ENCODE results near the gene CASD1. TPM values are rescaled to one million over a fixed set of nuclear protein-coding genes. Genes with fewer than 3 reads are reported as not detected.

Gene CASD1
- total RNA-seq, 1 donor from 2014 or later = 11.0 TPM

DNA sequence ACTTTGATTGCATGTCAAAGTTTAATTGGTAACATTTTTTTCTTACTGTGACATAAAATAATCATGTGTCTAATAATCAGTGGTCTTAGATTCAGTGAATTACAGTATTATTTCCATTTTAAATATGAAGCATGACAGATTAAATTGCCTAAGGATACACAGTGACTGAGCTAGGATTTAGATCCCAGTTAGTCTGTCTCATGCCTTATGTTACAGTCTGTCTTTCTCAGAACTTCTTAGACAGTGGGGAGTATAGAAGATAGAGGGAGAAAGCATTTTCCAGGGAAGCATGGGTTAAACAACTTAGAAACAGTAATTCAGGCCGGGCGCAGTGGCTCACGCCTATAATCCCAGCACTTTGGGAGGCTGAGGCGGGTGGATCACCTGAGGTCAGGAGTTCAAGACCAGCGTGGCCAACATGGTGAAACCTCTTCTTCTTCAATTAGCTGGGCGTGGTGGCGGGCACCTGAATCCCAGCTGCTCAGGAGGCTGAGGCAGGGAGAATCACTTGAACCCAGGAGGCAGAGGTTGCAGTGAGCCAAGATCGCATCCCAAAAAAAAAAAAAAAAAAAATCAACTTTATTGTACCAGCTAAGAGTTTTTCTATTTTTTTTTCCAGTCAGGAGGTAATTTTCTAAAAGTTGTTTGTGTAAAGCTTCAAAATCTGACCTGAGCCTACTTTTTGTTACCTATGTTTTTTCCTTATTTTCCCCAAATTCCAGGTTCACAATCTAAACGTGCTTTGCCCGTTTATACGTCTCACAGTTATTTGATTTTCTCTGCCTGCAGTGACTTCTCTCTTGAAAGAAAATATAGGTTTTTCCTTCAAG lies 3.3 kb downstream of the CASD1 start:
- DNase-seq (ENCODE audit: low read depth, low spot score) = no peak

DNA sequence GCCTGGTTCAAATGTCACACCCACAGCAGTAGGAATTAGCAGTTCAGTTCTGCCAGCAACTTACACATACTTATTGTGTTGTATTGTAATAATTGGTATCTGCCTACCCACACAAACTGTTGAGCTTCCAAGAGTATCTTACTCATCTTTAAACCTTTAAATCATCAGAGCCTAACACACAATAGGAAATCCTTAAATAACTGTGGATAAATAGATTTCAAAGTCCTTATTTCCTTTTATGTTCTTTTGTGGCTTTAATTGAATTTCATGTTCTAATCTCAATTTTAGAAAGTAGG lies 3.9 kb downstream of the CASD1 start:
- DNase-seq (ENCODE audit: low read depth, low spot score) = no peak

DNA sequence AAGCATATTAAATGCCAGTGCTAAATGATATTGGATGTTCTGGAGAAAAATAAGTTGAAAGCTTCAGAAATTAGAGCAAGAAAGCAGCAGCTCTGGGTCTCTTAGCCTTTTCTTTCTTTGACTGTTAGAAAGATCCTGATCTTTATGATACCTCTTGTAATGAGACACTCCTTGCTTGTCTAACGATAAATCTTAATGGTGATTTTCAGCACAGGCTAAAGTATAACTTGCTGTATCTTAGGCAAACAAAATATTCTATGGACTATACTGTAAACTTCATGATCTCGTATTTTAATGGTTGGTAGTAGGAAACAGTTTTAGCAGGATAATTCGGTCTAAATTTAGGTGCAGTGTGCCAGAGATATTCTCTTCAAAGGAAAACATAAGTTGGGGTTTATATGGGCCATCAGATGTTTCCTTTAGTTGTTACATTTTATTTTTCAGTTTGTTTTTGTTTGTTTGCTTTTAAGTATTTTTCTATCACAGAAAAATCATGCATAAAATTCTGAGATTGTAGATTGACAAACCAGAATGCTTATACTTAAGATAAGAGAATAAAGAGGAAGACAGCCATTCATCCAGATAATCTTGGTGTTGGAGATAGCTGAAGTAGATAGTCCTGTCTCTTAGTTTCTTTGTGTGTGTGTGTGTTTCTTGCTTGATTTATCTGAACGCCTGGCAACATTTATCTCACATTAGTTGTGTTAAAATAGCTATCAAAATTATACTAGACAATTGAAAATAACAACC lies 4.7 kb downstream of the CASD1 start:
- no peak for DNase-seq (ENCODE audit: low read depth, low spot score)

- DNase-seq (ENCODE audit: low read depth, low spot score) = no peak
These were observed 5.3 kb downstream of the CASD1 start for GRCh38 chr7:94514917-94515316.

DNA sequence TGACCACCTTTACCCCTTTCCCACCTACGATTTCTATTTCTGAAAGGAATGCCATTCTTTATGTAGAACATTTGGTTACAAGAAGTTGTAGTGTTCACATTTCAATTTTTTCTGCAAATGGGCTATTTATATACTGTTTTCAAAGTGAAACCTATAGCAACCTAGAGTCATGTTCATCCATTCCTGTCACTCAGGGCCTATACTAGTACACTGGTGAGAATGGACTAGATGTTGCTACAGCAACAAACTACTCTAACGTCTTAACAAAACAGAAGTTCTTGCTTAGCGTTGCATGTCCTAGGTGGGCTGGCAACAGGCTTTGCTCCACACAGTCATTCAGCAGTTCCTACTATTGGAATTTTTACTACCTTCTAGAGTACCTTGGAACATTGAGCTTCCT lies 16.3 kb downstream of the CASD1 start:
- no peak for DNase-seq (ENCODE audit: low read depth, low spot score)

- no peak for DNase-seq (ENCODE audit: low read depth, low spot score)
These were observed 19.9 kb downstream of the CASD1 start for GRCh38 chr7:94529516-94529915.

DNA sequence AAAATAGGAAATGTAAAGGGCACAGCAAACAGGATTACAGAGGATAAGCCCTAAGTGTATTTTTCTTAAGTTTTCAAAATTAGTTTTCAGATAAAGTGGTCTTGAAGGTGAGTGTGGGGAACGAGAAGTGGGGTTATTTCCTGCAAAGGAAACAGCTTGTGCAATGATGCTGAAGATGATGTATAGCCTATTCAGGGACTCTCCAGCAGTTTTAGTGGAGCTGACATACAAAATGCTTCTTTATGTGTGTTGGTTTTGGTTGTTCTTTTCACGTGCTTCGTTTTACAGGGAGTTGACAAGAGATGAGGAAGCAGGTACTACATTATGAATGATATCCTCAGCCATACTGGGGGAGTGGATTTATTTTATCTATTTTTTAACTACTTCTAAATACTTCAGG lies 20.5 kb downstream of the CASD1 start:
- no peak for DNase-seq (ENCODE audit: low read depth, low spot score)

GRCh38 chr7:94532676-94533075 lies 23.1 kb downstream of the CASD1 start:
- DNase-seq (ENCODE audit: low read depth, low spot score) = no peak

- no peak for DNase-seq (ENCODE audit: low read depth, low spot score)
These were observed 30.8 kb downstream of the CASD1 start for GRCh38 chr7:94540428-94540827.

GRCh38 chr7:94547126-94547525 lies 37.5 kb downstream of the CASD1 start:
- DNase-seq (ENCODE audit: low read depth, low spot score) = no peak

DNA sequence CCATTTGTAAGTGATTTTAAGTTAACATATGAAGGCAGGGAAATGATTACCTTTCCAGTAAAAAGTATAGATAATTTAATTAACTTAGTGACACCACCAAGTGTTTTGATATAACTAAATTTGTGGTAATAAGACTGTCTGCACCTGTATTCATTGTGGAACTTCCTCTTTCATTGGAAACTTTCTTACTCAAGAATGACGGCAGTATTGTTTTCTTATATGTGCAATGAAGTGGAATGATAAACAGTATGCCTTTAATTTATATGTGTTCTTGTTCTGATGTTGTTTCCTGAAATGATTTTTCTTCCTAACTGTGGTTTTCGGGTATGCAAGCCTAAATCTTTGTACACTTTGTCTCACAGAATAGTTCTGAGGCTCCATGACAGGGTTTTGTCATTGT lies 46.4 kb downstream of the CASD1 start:
- no peak for DNase-seq (ENCODE audit: low read depth, low spot score)

DNA sequence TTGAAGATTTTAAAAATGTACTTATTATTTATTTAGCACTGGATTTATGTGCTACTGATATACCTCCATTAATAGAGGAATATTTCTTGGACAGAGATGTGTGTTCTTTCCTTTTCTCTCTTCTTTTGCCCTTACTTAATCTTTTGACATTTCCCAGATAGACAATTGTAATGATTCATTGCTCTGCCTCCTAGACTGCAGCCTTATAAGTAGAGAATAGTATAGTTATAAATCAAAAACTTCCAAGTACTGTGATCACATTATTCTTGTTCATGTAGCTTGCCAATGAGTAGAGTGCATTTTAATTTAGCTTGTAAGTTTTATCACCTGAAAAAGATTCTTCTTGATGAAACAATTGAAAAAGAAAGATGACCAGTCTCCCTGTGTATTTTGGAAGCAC lies 47.6 kb downstream of the CASD1 start:
- no peak for DNase-seq (ENCODE audit: low read depth, low spot score)

DNA sequence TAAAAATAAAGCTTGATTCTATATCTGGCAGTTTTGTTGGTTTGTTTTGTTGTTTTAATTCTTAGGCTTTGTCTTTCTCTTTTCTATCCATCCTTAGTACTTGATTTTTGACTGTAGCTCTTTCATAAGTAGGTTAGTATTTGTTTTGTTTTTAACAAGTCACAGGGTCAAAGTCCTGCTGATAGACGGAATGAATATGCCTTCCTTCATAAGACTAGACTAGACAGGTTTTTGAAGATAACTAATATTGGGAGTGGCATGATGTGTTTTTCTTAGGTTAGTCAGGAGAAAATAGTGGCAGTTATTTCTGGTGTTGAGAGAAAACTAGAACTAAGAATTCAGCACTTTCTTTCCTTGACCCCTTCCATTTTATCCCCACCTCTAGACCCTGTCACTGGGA lies 50.4 kb downstream of the CASD1 start:
- no peak for DNase-seq (ENCODE audit: low read depth, low spot score)

DNA sequence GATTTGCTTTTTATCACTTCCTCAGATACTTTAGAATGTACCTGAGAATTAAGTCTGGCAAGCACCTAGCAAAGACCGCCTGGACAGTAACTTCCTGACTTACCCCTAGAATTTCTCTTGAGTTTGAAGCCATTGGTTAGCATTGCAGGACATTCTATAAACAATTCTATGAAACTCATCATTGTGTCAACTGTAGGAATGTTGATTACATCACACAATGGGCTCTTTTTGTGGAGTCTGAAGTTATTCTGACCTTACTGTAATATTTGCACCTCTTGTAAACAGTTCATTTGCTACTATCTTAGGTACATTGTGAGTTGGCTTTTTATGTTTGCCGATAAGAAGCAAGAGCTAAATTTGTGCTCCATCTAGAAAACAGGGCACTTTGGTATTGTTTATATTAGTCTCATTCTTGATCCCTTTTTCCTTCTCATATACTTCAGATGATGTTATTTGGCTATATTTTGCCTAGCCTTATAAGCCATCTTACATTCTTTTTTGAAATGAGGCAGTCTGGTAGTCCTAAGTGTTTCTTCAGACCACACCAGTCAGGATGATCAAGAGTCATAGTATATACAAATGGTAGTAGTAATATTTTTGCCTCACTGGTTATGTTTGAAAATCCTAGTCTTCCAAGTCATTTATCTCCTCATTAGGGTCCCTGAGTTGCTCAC lies 52.4 kb downstream of the CASD1 start:
- peak; percentile 0 for DNase-seq (ENCODE audit: low read depth, low spot score)

DNA sequence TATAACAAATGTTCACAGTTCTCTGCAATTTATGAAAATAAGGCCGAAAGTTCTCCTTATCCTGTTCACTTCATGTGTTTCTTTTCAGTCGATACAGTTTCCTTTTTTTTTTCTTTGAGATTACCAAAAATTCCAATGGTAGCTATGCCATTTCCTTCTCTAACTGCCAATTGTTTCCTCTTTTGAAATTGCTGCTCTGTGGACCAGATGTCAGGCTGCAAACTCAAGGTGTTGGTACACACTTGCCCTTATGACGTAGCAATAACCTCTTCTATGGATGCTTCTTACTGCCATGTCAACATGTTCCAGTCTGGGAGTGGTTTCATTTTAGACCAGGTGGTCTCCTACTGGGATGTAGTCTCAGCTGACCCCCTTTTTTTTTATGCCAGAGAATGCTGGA lies 52.9 kb downstream of the CASD1 start:
- DNase-seq (ENCODE audit: low read depth, low spot score) = peak; percentile 52

GRCh38 chr7:94565247-94565894 lies 55.8 kb downstream of the CASD1 start:
- DNase-seq (ENCODE audit: low read depth, low spot score) = no peak

GRCh38 chr7:94567396-94567795 lies 57.8 kb downstream of the CASD1 start:
- no peak for DNase-seq (ENCODE audit: low read depth, low spot score)

DNA sequence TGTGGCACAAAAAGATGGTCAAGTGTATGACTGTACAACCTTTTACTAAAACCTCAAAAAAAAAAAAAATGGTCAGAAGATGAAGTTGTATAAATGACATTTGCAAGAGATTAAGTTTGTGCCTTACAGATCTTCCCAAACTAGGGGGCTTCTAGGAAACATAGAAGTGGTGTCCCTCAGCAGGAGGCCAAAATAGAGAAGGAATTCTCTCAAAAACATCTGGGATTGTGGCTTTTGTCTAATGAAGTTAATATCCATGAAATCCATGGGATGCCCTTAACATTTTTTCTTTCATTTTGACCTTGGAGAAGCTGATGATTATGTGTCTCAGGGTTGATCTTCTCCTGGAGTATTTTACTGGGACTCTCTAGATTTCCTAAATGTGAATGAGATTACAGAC lies 62.2 kb downstream of the CASD1 start:
- no peak for DNase-seq (ENCODE audit: low read depth, low spot score)

GRCh38 chr7:94575646-94576045 lies 66.0 kb downstream of the CASD1 start:
- no peak for DNase-seq (ENCODE audit: low read depth, low spot score)

GRCh38 chr7:94576316-94576715 lies 66.7 kb downstream of the CASD1 start:
- no peak for DNase-seq (ENCODE audit: low read depth, low spot score)

DNA sequence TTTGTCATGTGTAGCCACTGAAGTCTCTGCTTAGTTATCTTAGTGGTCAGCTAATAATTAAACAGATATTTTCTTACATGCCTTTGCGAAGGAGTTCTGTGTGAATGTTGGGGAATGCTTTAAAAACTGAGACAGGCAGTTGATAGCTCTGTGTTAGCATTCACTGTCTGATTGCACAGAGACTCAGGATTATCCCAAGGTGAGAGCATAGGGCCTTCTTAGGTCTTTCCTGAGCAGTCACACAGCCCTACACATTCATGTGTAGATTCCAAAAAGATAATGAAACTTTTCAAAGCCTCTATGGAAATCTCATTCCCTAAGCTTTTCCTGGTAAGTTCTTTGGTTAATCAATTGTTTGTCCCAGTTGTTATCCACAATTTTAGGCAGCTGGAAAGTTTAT lies 67.7 kb downstream of the CASD1 start:
- DNase-seq (ENCODE audit: low read depth, low spot score) = no peak

GRCh38 chr7:94578614-94579013 lies 69.0 kb downstream of the CASD1 start:
- no peak for DNase-seq (ENCODE audit: low read depth, low spot score)

Data from pulmonary artery endothelial cell (primary cell).